Neuron (in vitro differentiated cells): ENCODE results near the gene HRK.
"Not testable (repeated sequence)": the region's sequence is repeated elsewhere in the genome, so short reads cannot be mapped to it uniquely, and the experiment has no call there.

Experiments
- H2AFZ ChIP-seq: one replicate; pipeline ENCODE4 v1.6.1; 2013; ENCODE audit warnings: low read depth, mild to moderate bottlenecking, inconsistent platforms, low read length, moderate library complexity
- H3K27me3 ChIP-seq: one replicate; pipeline ENCODE4 v1.6.1; 2013; ENCODE audit warnings: low read length; ENCODE audit not compliant: insufficient read depth
- H3K36me3 ChIP-seq: one replicate; pipeline ENCODE4 v1.6.1; 2013; ENCODE audit warnings: low read length; ENCODE audit not compliant: insufficient read depth
- H3K4me1 ChIP-seq: one replicate; pipeline ENCODE4 v1.6.1; 2013; ENCODE audit warnings: low read length; ENCODE audit not compliant: insufficient read depth
- H3K4me3 ChIP-seq: 2 replicates; pipeline ENCODE4 v1.5.1; 2013; ENCODE audit warnings: mild to moderate bottlenecking, low read length, moderate library complexity
- H3K9me3 ChIP-seq: one replicate; pipeline ENCODE4 v1.6.1; 2013; ENCODE audit warnings: low read length

The HRK gene

GRCh38 chr12:116818948-116819832 lies 62.1 kb downstream of the HRK start:
- peak overlapping the region; percentile 43 for H2AFZ ChIP-seq
- no peaks in the 10 kb centered on the region for H3K36me3 ChIP-seq
- H3K4me3 ChIP-seq, result peak overlapping the region; percentile 60
- H3K27me3 ChIP-seq, result no peaks in the 10 kb centered on the region
- H3K9me3 ChIP-seq, result peaks cover 3% of the 10 kb centered on the region
- peaks cover 10% of the 10 kb centered on the region for H3K4me1 ChIP-seq

- H3K27me3 ChIP-seq, result no peaks in the 10 kb centered on the region
- H3K4me3 ChIP-seq, result peak overlapping the region; percentile 60
- H2AFZ ChIP-seq, result peak overlapping the region; percentile 43
- no peaks in the 10 kb centered on the region for H3K36me3 ChIP-seq
- H3K9me3 ChIP-seq, result no peaks in the 10 kb centered on the region
- H3K4me1 ChIP-seq, result peaks cover 10% of the 10 kb centered on the region
These were observed 62.8 kb downstream of the HRK start for GRCh38 chr12:116818341-116818856.

- H3K4me1 ChIP-seq, result peaks cover 10% of the 10 kb centered on the region
- H3K4me3 ChIP-seq, result not testable (repeated sequence)
These were observed 66.5 kb downstream of the HRK start for GRCh38 chr12:116814766-116815165.

GRCh38 chr12:116813271-116814041 lies 67.8 kb downstream of the HRK start:
- H3K36me3 ChIP-seq, result no peaks in the 10 kb centered on the region
- no peaks in the 10 kb centered on the region for H3K9me3 ChIP-seq
- H2AFZ ChIP-seq, result no peak overlapping the region
- no peaks in the 10 kb centered on the region for H3K27me3 ChIP-seq
- H3K4me1 ChIP-seq, result peaks cover 3% of the 10 kb centered on the region
- no peak overlapping the region for H3K4me3 ChIP-seq

More at GRCh38 chr12:116814766-116815165, 66.5 kb downstream of the HRK start:
- H3K36me3 ChIP-seq, H2AFZ ChIP-seq, H3K9me3 ChIP-seq, H3K27me3 ChIP-seq: not testable (repeated sequence)

GRCh38 chr12:116812238-116812637 lies 69.0 kb downstream of the HRK start:
- Histone ChIP-seq H2AFZ (no peak overlapping the region), H3K27me3 (no peaks in the 10 kb centered on the region), H3K9me3 (no peaks in the 10 kb centered on the region), H3K4me3 (no peak overlapping the region), H3K4me1 (no peaks in the 10 kb centered on the region), H3K36me3 (no peaks in the 10 kb centered on the region)

- H2AFZ ChIP-seq, result no peak overlapping the region
- H3K4me3 ChIP-seq, result no peak overlapping the region
- peaks cover 7% of the 10 kb centered on the region for H3K36me3 ChIP-seq
- H3K27me3 ChIP-seq, result no peaks in the 10 kb centered on the region
- no peaks in the 10 kb centered on the region for H3K4me1 ChIP-seq
- H3K9me3 ChIP-seq, result no peaks in the 10 kb centered on the region
These were observed 72.8 kb downstream of the HRK start for GRCh38 chr12:116808113-116809105.

GRCh38 chr12:116807546-116807945 lies 73.7 kb downstream of the HRK start:
- Histone ChIP-seq H3K36me3 (peaks cover 8% of the 10 kb centered on the region), H2AFZ (no peak overlapping the region), H3K27me3 (no peaks in the 10 kb centered on the region), H3K4me1 (no peaks in the 10 kb centered on the region), H3K4me3 (no peak overlapping the region), H3K9me3 (no peaks in the 10 kb centered on the region)

- Histone ChIP-seq H2AFZ (no peak overlapping the region), H3K36me3 (peaks cover 8% of the 10 kb centered on the region), H3K4me3 (no peak overlapping the region), H3K27me3 (no peaks in the 10 kb centered on the region), H3K9me3 (no peaks in the 10 kb centered on the region), H3K4me1 (no peaks in the 10 kb centered on the region)
These were observed 74.3 kb downstream of the HRK start for GRCh38 chr12:116806845-116807440.
